WTC11 (cell line): Measurements from ENCODE around the gene CRYBA4. TPM values are rescaled to one million over a fixed set of nuclear protein-coding genes. Genes with fewer than 3 reads are reported as not detected.
A peak's percentile ranks its signal among the peaks of the same experiment; 100 is the strongest.

Source experiments
- ATAC-seq: fragments of 200-7000 bp; cut with Tn5 transposase; 2 replicates; pipeline ENCODE4 v1.10.0; 2021; ENCODE audit warnings: mild to moderate bottlenecking, moderate library complexity
- CTCF ChIA-PET: fragments of 300-600 bp; sonication (Branson Sonifier 250); formaldehyde crosslinking; loops from one replicate; lab custom pipeline; 2021; ENCODE audit warnings: antibody characterized with exemption; lab: Charles Lee
- POLR2A ChIA-PET: fragments of 350-600 bp; sonication (Branson Sonifier 250); formaldehyde crosslinking; loops from one replicate; lab custom pipeline; 2021; ENCODE audit warnings: antibody characterized with exemption; lab: Charles Lee
- DNase-seq: peaks from one replicate; pipeline ENCODE4 v3.0.0; 2021; ENCODE audit warnings: low spot score
- H3K27ac Mint-ChIP-seq: 2 replicates; pipeline ENCODE4 v1.8.0; 2021; ENCODE audit warnings: mixed read lengths
- H3K27me3 Mint-ChIP-seq: 2 replicates; pipeline ENCODE4 v1.8.0; 2021; ENCODE audit warnings: low read depth, mild to moderate bottlenecking, moderate library complexity, mixed read lengths
- H3K36me3 Mint-ChIP-seq: 2 replicates; pipeline ENCODE4 v1.8.0; 2021; ENCODE audit warnings: mixed read lengths
- H3K4me1 Mint-ChIP-seq: 2 replicates; pipeline ENCODE4 v1.8.0; 2022; ENCODE audit warnings: mixed read lengths
- H3K4me3 Mint-ChIP-seq: 2 replicates; pipeline ENCODE4 v1.8.0; 2021; ENCODE audit warnings: mild to moderate bottlenecking, moderate library complexity, mixed read lengths
- H3K9me3 Mint-ChIP-seq: 2 replicates; pipeline ENCODE4 v1.8.0; 2021; ENCODE audit warnings: mixed read lengths
- ATF1 ChIP-seq: sonication (generic); formaldehyde crosslinking; IDR thresholded peaks from 2 replicates; pipeline ENCODE4 v1.8.1; 2023; ENCODE audit warnings: mild to moderate bottlenecking, moderate library complexity, missing genetic modification reagents
- CDX4 ChIP-seq: fragments of 250-450 bp; sonication (Bioruptor Pico); IDR thresholded peaks from 2 replicates; pipeline ENCODE4 v1.9.0; 2021; ENCODE audit warnings: moderate library complexity, mild to moderate bottlenecking, inconsistent platforms, borderline replicate concordance
- ETV6 ChIP-seq: sonication (generic); formaldehyde crosslinking; IDR thresholded peaks from 2 replicates; pipeline ENCODE4 v1.8.1; 2022; ENCODE audit warnings: mild to moderate bottlenecking, missing genetic modification reagents
- FOXP1 ChIP-seq: sonication (generic); formaldehyde crosslinking; IDR thresholded peaks from 2 replicates; pipeline ENCODE4 v1.8.0; 2022; ENCODE audit warnings: missing genetic modification reagents, mild to moderate bottlenecking, moderate library complexity, borderline replicate concordance
- MYBL2 ChIP-seq: sonication (generic); formaldehyde crosslinking; IDR thresholded peaks from 2 replicates; pipeline ENCODE4 v1.8.1; 2023; ENCODE audit warnings: mild to moderate bottlenecking, moderate library complexity, missing genetic modification reagents
- PREB ChIP-seq: sonication (generic); formaldehyde crosslinking; IDR thresholded peaks from 2 replicates; pipeline ENCODE4 v1.8.1; 2022; ENCODE audit warnings: mild to moderate bottlenecking, missing genetic modification reagents, moderate library complexity, borderline replicate concordance
- STAT6 ChIP-seq: sonication (generic); formaldehyde crosslinking; conservative IDR thresholded peaks from 2 replicates; pipeline ENCODE4 v1.8.1; 2023; ENCODE audit warnings: mild to moderate bottlenecking, low read depth, missing genetic modification reagents, moderate library complexity
- ZBTB21 ChIP-seq: sonication (generic); formaldehyde crosslinking; IDR thresholded peaks from 2 replicates; pipeline ENCODE4 v1.8.1; 2023; ENCODE audit warnings: mild to moderate bottlenecking, missing genetic modification reagents, borderline replicate concordance
- ZBTB43 ChIP-seq: sonication (generic); formaldehyde crosslinking; IDR thresholded peaks from 2 replicates; pipeline ENCODE4 v1.8.1; 2023; ENCODE audit warnings: mild to moderate bottlenecking, missing genetic modification reagents
- ZNF232 ChIP-seq: sonication (generic); formaldehyde crosslinking; IDR thresholded peaks from 2 replicates; pipeline ENCODE4 v1.8.0; 2022; ENCODE audit warnings: mild to moderate bottlenecking, missing genetic modification reagents
- ZNF317 ChIP-seq: sonication (generic); formaldehyde crosslinking; IDR thresholded peaks from 2 replicates; pipeline ENCODE4 v1.8.1; 2023; ENCODE audit warnings: low read depth, mild to moderate bottlenecking, moderate library complexity, missing genetic modification reagents, borderline replicate concordance
- ZNF423 ChIP-seq: fragments of 250-450 bp; sonication (Bioruptor Pico); IDR thresholded peaks from 2 replicates; pipeline ENCODE4 v2.1.2; 2022; ENCODE audit warnings: mild to moderate bottlenecking, moderate library complexity
- ZNF532 ChIP-seq: fragments of 250-450 bp; sonication (Bioruptor Pico); IDR thresholded peaks from 2 replicates; pipeline ENCODE4 v1.9.0; 2021; ENCODE audit warnings: mild to moderate bottlenecking, borderline replicate concordance
- total RNA-seq: library from RNA; stranded (reverse); gene quantifications from 3 replicates; pipeline ENCODE4 v1.2.3, GENCODE V29; 2021

Gene CRYBA4
- total RNA-seq, 1 experiment from 2014 or later, result 0.81 TPM

GRCh38 chr22:26670459-26670858 lies 48.7 kb downstream of the CRYBA4 start (continued):
- TF ChIP-seq ZBTB43 (CRISPR knock-in tag) (no peak), ATF1 (no peak), ZNF317 (CRISPR knock-in tag) (no peak), ZNF232 (CRISPR knock-in tag) (no peak), CDX4 (CRISPR knock-in tag) (no peak)

- DNase-seq (no peak), ATAC-seq (no peak)
- peaks cover 50% of the 10 kb centered on the region for H3K4me1 Mint-ChIP-seq
- H3K4me3 Mint-ChIP-seq, result 0 out of 2 replicates have a peak overlapping the region, but pooled peaks have one; percentile 89
- H3K27me3 Mint-ChIP-seq, result no peaks in the 10 kb centered on the region
- ChIA-PET CTCF (interaction anchor here (0.6 to 3.3 kb wide), 2 partner anchors 11 to 188 kb away, joined by 4 to 17 read pairs; partner anchors contain the start of genes HPS4 and SRRD), POLR2A (interaction anchor here (0.7 to 1.0 kb wide), 2 partner anchors 188 to 1041 kb away, joined by 3 to 4 read pairs; no protein-coding TSS in a partner anchor)
- no peaks in the 10 kb centered on the region for H3K9me3 Mint-ChIP-seq
- peaks cover 11% of the 10 kb centered on the region; the same call in 1 of the 2 replicates for H3K36me3 Mint-ChIP-seq
- TF ChIP-seq ETV6, result no peak
- TF ChIP-seq ZBTB21 (CRISPR knock-in tag), result no peak
- no peak for TF ChIP-seq MYBL2
- TF ChIP-seq ZNF423 (CRISPR knock-in tag), result no peak
- no peak for TF ChIP-seq FOXP1 (CRISPR knock-in tag)
- no peak for TF ChIP-seq ZNF532 (CRISPR knock-in tag)
- no peak for TF ChIP-seq PREB (CRISPR knock-in tag)
- TF ChIP-seq STAT6 (CRISPR knock-in tag), result no peak
- TF ChIP-seq, all 79 proteins: peak for 0
- H3K27ac Mint-ChIP-seq, result peak overlapping the region; percentile 92; the same call in 1 of the 2 replicates
Measured at GRCh38 chr22:26671317-26672059, 49.7 kb downstream of the CRYBA4 start.
